GM12892 (cell line): ENCODE measurements around the gene CAMK2G.

ENCODE experiments used
- POLR2A ChIP-seq: IDR thresholded peaks from 2 replicates; pipeline ENCODE4 v1.6.1; 2011; ENCODE audit warnings: low read depth, low read length, control low read depth
- POLR2AphosphoS5 ChIP-seq: IDR thresholded peaks from 2 replicates; pipeline ENCODE4 v1.6.1; 2011; ENCODE audit warnings: low read depth, low read length, control low read depth
- TAF1 ChIP-seq: IDR thresholded peaks from 2 replicates; pipeline ENCODE4 v1.6.1; 2011; ENCODE audit warnings: low read depth, mild to moderate bottlenecking, control low read depth, low read length, borderline replicate concordance

DNA sequence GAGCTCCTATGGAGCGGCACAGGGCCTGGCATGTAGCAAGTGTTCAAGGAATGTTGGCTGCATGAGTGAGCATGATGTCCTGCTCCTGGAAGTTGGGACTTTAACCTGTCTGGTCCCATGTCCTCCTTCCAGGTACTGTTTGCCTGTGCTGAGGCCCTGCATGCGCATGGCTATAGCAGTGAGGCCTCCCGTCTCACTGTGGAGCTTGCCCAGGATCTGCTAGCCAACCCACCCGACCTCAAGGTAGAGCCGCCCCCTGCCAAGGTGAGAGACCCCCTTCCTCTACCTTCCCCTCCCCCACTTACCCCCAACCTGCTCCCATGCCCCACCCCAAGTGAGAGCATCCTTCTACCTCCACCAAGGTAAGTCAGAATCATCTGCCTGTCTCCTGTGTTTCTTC lies 80.9 kb downstream of the CAMK2G start:
- no peak for TF ChIP-seq POLR2AphosphoS5
- no peak for TF ChIP-seq POLR2A
- TF ChIP-seq TAF1, result no peak
